WTC11 (cell line): ENCODE measurements around the gene SPATS2. TPM values are rescaled to one million over a fixed set of nuclear protein-coding genes. Genes with fewer than 3 reads are reported as not detected.

Experiments
- ATAC-seq: fragments of 200-7000 bp; cut with Tn5 transposase; 2 replicates; pipeline ENCODE4 v1.10.0; 2021; ENCODE audit warnings: mild to moderate bottlenecking, moderate library complexity
- CTCF ChIA-PET: fragments of 300-600 bp; sonication (Branson Sonifier 250); formaldehyde crosslinking; loops from one replicate; lab custom pipeline; 2021; ENCODE audit warnings: antibody characterized with exemption; lab: Charles Lee
- POLR2A ChIA-PET: fragments of 350-600 bp; sonication (Branson Sonifier 250); formaldehyde crosslinking; loops from one replicate; lab custom pipeline; 2021; ENCODE audit warnings: antibody characterized with exemption; lab: Charles Lee
- DNase-seq: peaks from one replicate; pipeline ENCODE4 v3.0.0; 2021; ENCODE audit warnings: low spot score
- H3K27ac Mint-ChIP-seq: 2 replicates; pipeline ENCODE4 v1.8.0; 2021; ENCODE audit warnings: mixed read lengths
- H3K27me3 Mint-ChIP-seq: 2 replicates; pipeline ENCODE4 v1.8.0; 2021; ENCODE audit warnings: low read depth, mild to moderate bottlenecking, moderate library complexity, mixed read lengths
- H3K36me3 Mint-ChIP-seq: 2 replicates; pipeline ENCODE4 v1.8.0; 2021; ENCODE audit warnings: mixed read lengths
- H3K4me1 Mint-ChIP-seq: 2 replicates; pipeline ENCODE4 v1.8.0; 2022; ENCODE audit warnings: mixed read lengths
- H3K4me3 Mint-ChIP-seq: 2 replicates; pipeline ENCODE4 v1.8.0; 2021; ENCODE audit warnings: mild to moderate bottlenecking, moderate library complexity, mixed read lengths
- H3K9me3 Mint-ChIP-seq: 2 replicates; pipeline ENCODE4 v1.8.0; 2021; ENCODE audit warnings: mixed read lengths
- ATF1 ChIP-seq: sonication (generic); formaldehyde crosslinking; IDR thresholded peaks from 2 replicates; pipeline ENCODE4 v1.8.1; 2023; ENCODE audit warnings: mild to moderate bottlenecking, moderate library complexity, missing genetic modification reagents
- ATF2 ChIP-seq: sonication (generic); formaldehyde crosslinking; IDR thresholded peaks from 2 replicates; pipeline ENCODE4 v1.8.1; 2022; ENCODE audit warnings: low read depth, missing genetic modification reagents, borderline replicate concordance
- CREB1 ChIP-seq: sonication (generic); formaldehyde crosslinking; IDR thresholded peaks from 2 replicates; pipeline ENCODE4 v1.8.0; 2023; ENCODE audit warnings: mild to moderate bottlenecking, missing genetic modification reagents
- CREM ChIP-seq: sonication (generic); formaldehyde crosslinking; IDR thresholded peaks from 2 replicates; pipeline ENCODE4 v1.8.1; 2022; ENCODE audit warnings: mild to moderate bottlenecking, missing genetic modification reagents, moderate library complexity
- CTCF ChIP-seq: fragments of 200-600 bp; IDR thresholded peaks from 2 replicates; pipeline ENCODE4 v1.8.0; 2022; ENCODE audit warnings: antibody characterized with exemption
- E2F1 ChIP-seq: sonication (generic); formaldehyde crosslinking; IDR thresholded peaks from 2 replicates; pipeline ENCODE4 v1.8.0; 2022; ENCODE audit warnings: mild to moderate bottlenecking, missing genetic modification reagents
- ERG ChIP-seq: fragments of 250-450 bp; sonication (Bioruptor Pico); IDR thresholded peaks from 2 replicates; pipeline ENCODE4 v1.8.0; 2021; ENCODE audit warnings: mild to moderate bottlenecking
- ESRRA ChIP-seq: sonication (generic); formaldehyde crosslinking; IDR thresholded peaks from 2 replicates; pipeline ENCODE4 v1.8.1; 2022; ENCODE audit warnings: mild to moderate bottlenecking, missing genetic modification reagents, borderline replicate concordance
- ETV6 ChIP-seq: sonication (generic); formaldehyde crosslinking; IDR thresholded peaks from 2 replicates; pipeline ENCODE4 v1.8.1; 2022; ENCODE audit warnings: mild to moderate bottlenecking, missing genetic modification reagents
- FOXJ3 ChIP-seq: sonication (generic); formaldehyde crosslinking; IDR thresholded peaks from 2 replicates; pipeline ENCODE4 v1.9.0; 2021; ENCODE audit warnings: missing genetic modification reagents, mild to moderate bottlenecking, borderline replicate concordance
- FOXK1 ChIP-seq: sonication (generic); formaldehyde crosslinking; IDR thresholded peaks from 2 replicates; pipeline ENCODE4 v1.8.0; 2022; ENCODE audit warnings: mild to moderate bottlenecking, moderate library complexity, missing genetic modification reagents
- HMGA2 ChIP-seq: fragments of 250-450 bp; sonication (Bioruptor Pico); IDR thresholded peaks from 2 replicates; pipeline ENCODE4 v1.4.0; 2021; ENCODE audit warnings: mild to moderate bottlenecking, moderate library complexity
- NR1H2 ChIP-seq: sonication (generic); formaldehyde crosslinking; IDR thresholded peaks from 2 replicates; pipeline ENCODE4 v1.9.0; 2021; ENCODE audit warnings: mild to moderate bottlenecking, moderate library complexity, missing genetic modification reagents
- OVOL2 ChIP-seq: fragments of 250-450 bp; sonication (Bioruptor Pico); IDR thresholded peaks from 2 replicates; pipeline ENCODE4 v1.9.0; 2021; ENCODE audit warnings: mild to moderate bottlenecking, borderline replicate concordance
- PREB ChIP-seq: sonication (generic); formaldehyde crosslinking; IDR thresholded peaks from 2 replicates; pipeline ENCODE4 v1.8.1; 2022; ENCODE audit warnings: mild to moderate bottlenecking, missing genetic modification reagents, moderate library complexity, borderline replicate concordance
- PRRX2 ChIP-seq: fragments of 250-450 bp; sonication (Bioruptor Pico); IDR thresholded peaks from 2 replicates; pipeline ENCODE4 v1.8.0; 2021; ENCODE audit warnings: mild to moderate bottlenecking
- SOX15 ChIP-seq: fragments of 250-450 bp; sonication (Bioruptor Pico); IDR thresholded peaks from 2 replicates; pipeline ENCODE4 v1.9.0; 2021; ENCODE audit warnings: mild to moderate bottlenecking
- TEAD4 ChIP-seq: sonication (generic); formaldehyde crosslinking; IDR thresholded peaks from 2 replicates; pipeline ENCODE4 v1.8.0; 2022; ENCODE audit warnings: mild to moderate bottlenecking, missing genetic modification reagents
- USF2 ChIP-seq: sonication (generic); formaldehyde crosslinking; IDR thresholded peaks from 2 replicates; pipeline ENCODE4 v1.8.1; 2023; ENCODE audit warnings: mild to moderate bottlenecking, missing genetic modification reagents, moderate library complexity
- ZNF121 ChIP-seq: sonication (generic); formaldehyde crosslinking; IDR thresholded peaks from 2 replicates; pipeline ENCODE4 v1.8.0; 2023; ENCODE audit warnings: missing genetic modification reagents
- ZNF138 ChIP-seq: sonication (generic); formaldehyde crosslinking; conservative IDR thresholded peaks from 2 replicates; pipeline ENCODE4 v1.8.1; 2022; ENCODE audit warnings: mild to moderate bottlenecking, moderate library complexity, missing genetic modification reagents
- ZNF219 ChIP-seq: sonication (generic); formaldehyde crosslinking; IDR thresholded peaks from 2 replicates; pipeline ENCODE4 v1.8.0; 2023; ENCODE audit warnings: missing genetic modification reagents, mild to moderate bottlenecking, borderline replicate concordance
- ZNF232 ChIP-seq: sonication (generic); formaldehyde crosslinking; IDR thresholded peaks from 2 replicates; pipeline ENCODE4 v1.8.0; 2022; ENCODE audit warnings: mild to moderate bottlenecking, missing genetic modification reagents
- total RNA-seq: library from RNA; stranded (reverse); gene quantifications from 3 replicates; pipeline ENCODE4 v1.2.3, GENCODE V29; 2021

Gene SPATS2
- total RNA-seq, 1 experiment from 2014 or later, result 25.9 TPM

GRCh38 chr12:49420556-49420955, 53.3 kb downstream of the SPATS2 start:
- ATAC-seq, result no peak
- peaks cover 3% of the 10 kb centered on the region; the same call in 1 of the 2 replicates for H3K9me3 Mint-ChIP-seq
- H3K4me1 Mint-ChIP-seq, result peaks cover 14% of the 10 kb centered on the region
- no peak overlapping the region for H3K4me3 Mint-ChIP-seq
- H3K36me3 Mint-ChIP-seq, result peaks cover 1% of the 10 kb centered on the region
- no peak overlapping the region for H3K27ac Mint-ChIP-seq
- TF ChIP-seq ZNF138 (CRISPR knock-in tag), result no peak
- no peak for TF ChIP-seq SOX15 (CRISPR knock-in tag)
- TF ChIP-seq CREB1 (CRISPR knock-in tag), result no peak
- TF ChIP-seq ZNF219 (CRISPR knock-in tag), result no peak
- no peak for TF ChIP-seq ATF2 (CRISPR knock-in tag)
- no peak for TF ChIP-seq TEAD4 (CRISPR knock-in tag)
- no peak for TF ChIP-seq PREB (CRISPR knock-in tag)
- no peak for TF ChIP-seq FOXJ3 (CRISPR knock-in tag)
- TF ChIP-seq ETV6 (CRISPR knock-in tag), result no peak
- TF ChIP-seq ZNF121 (CRISPR knock-in tag), result no peak
- TF ChIP-seq OVOL2 (CRISPR knock-in tag), result no peak
- TF ChIP-seq E2F1 (CRISPR knock-in tag), result no peak
- no peak for TF ChIP-seq NR1H2
- TF ChIP-seq ATF1 (CRISPR knock-in tag), result no peak
- H3K27me3 Mint-ChIP-seq, result no peaks in the 10 kb centered on the region
- CTCF ChIA-PET, result no interaction called here
- DNase-seq, result no peak
- POLR2A ChIA-PET, result no interaction called here

- POLR2A ChIA-PET, result interaction anchor here (0.6 kb wide), 1 partner anchor 18 kb away, joined by 5 read pairs; no protein-coding TSS in a partner anchor
- DNase-seq, result no peak
- H3K4me3 Mint-ChIP-seq, result no peak overlapping the region
- H3K27me3 Mint-ChIP-seq, result no peaks in the 10 kb centered on the region
- peaks cover 10% of the 10 kb centered on the region for H3K36me3 Mint-ChIP-seq
- no peak for TF ChIP-seq PREB (CRISPR knock-in tag)
- no peak for TF ChIP-seq HMGA2
- TF ChIP-seq ZNF232 (CRISPR knock-in tag), result no peak
- no peak for TF ChIP-seq ERG (CRISPR knock-in tag)
- TF ChIP-seq CTCF, result no peak
- no peak for TF ChIP-seq ESRRA (CRISPR knock-in tag)
- TF ChIP-seq PRRX2 (CRISPR knock-in tag), result no peak
- TF ChIP-seq FOXK1 (CRISPR knock-in tag), result no peak
- TF ChIP-seq CREM (CRISPR knock-in tag), result no peak
- TF ChIP-seq USF2 (CRISPR knock-in tag), result no peak
- TF ChIP-seq, all 79 proteins: peak for 0
- no peak overlapping the region for H3K27ac Mint-ChIP-seq
- peaks cover 11% of the 10 kb centered on the region for H3K4me1 Mint-ChIP-seq
- CTCF ChIA-PET, result interaction anchor here (1.1 to 1.8 kb wide), 2 partner anchors 80 to 115 kb away, joined by 3 to 4 read pairs; no protein-coding TSS in a partner anchor
- no peak for ATAC-seq
- peaks cover 11% of the 10 kb centered on the region for H3K9me3 Mint-ChIP-seq
These were observed 54.9 kb downstream of the SPATS2 start for GRCh38 chr12:49422114-49422513.
